GM21526 (cell line): ENCODE data around the gene GAA.

Experiments used
- ATAC-seq: cut with Tn5 transposase; IDR thresholded peaks from one replicate; pipeline ENCODE4 v1.9.1; 2021; ENCODE audit warnings: moderate library complexity; ENCODE audit not compliant: unreplicated experiment, low FRiP score

Gene GAA

GRCh38 chr17:80101011-80101945 lies at the start of gene GAA:
GAA (plus strand) TSS chr17:80101581; CDS start chr17:80104587, 3,006 bp downstream.
- ATAC-seq: peak; percentile 61

DNA sequence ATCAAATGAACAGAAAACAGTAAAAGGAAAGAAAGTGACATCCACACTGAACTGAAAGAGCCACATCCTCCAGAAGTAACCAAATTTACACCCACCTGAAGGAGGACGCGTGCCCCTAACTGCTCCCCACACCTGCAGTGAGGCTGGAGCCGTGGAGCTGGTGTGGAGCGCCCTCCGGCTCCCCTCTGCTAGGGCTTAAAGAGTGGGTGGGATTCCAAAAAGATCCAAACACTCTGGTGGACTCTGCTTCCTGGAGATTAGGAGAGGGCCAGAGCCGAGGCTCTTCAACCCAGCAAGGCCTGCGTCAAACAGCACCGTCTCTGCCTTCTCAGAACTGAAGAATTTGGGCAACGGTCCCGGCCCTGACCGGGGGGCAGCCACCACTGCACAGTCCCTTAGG lies 49.7 kb upstream of the GAA start:
- ATAC-seq: no peak

GRCh38 chr17:80053102-80053501 lies 48.3 kb upstream of the GAA start:
- ATAC-seq: no peak

GRCh38 chr17:80055597-80055996 lies 45.8 kb upstream of the GAA start:
- ATAC-seq: no peak

- ATAC-seq: no peak
Measured at GRCh38 chr17:80058311-80058955, 42.9 kb upstream of the GAA start.

DNA sequence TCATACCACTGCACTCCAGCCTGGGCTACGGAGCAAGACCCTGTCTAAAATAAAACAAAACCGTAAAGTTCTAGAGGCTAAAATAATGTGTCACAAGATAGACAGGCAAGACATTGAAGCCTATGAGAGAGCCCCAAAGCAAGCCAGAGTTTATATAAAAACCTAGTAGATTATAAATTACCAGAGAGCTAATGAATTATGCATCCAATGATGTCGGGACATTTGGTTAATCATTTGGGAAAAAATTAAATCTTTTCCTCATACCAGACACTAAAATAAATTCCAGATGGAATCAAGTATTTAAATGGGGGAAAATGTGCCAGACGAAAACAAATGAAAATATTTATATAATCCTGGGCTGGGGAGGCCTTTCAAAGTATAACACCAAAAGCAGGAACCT lies 40.7 kb upstream of the GAA start:
- ATAC-seq: no peak

- ATAC-seq: no peak
Measured at GRCh38 chr17:80061421-80061820, 40.0 kb upstream of the GAA start.

DNA sequence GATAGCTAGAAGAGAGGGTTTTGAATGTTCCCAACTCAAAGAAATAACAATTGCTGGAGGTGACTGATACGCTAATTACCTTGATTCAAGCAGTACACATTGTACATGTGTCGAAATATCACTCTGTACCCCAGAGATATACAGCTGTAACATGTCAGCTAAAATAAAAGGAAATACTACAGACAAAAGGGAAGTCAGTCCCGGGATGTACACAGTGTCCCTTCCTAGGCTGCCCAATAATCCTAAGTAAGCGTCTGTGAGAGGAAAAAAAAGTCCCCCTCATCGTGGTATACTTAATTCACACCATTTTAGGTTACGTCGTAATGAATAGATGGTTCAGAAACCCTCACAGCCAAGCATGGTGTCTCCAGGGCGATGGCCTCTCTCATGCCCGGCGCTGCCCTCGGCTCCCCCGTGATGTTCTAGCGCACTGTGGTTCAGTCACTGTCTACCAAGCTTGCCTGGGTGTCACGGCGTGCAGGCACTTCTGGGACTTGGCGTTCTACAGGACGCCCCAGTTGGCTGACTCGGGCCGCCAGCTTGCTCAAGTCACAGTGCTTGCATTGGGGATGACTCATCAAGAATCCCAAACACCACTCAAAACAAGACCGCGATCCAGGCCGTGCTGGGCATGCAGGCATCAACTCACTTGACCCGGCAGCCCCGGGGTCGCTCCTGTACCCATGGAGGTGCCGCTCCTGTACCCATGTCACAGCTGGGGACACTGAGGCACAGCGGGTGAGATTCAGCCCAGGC lies 37.4 kb upstream of the GAA start:
- no peak for ATAC-seq

- ATAC-seq: no peak
Measured at GRCh38 chr17:80064696-80065095, 36.7 kb upstream of the GAA start.

DNA sequence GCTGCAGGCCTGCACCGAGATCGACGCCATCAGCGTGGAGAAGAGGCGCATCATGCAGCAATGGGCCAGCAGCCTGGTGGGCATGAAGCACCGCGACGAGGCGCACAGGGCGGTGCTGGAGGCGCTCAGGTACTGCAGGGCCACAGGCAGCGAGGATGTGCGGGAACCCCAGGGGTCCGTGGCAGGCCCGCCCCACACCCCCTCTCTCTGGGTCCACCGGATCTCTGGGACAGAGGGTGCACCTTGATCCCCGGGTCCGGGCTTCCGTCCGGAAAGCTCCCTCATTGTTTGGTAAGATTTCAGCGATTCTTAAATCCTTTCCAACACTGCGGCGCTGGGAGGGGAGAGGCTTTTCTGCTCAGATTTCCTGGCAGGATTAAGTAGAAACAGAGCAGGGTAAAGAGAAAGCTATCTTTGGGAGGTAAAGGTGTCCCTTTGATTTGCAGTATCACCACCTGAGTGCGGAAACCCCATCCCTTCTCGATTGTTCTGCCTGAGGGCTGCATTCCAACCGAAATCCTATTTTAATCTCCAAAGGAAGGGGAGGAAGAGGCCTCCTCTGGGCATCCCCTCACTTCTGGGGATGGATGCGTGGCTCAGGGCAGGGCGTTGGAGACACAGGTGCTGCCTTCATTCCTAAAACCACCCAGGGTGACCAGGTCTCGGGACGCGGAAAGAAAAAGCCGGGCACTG lies 35.8 kb upstream of the GAA start:
- no peak for ATAC-seq

DNA sequence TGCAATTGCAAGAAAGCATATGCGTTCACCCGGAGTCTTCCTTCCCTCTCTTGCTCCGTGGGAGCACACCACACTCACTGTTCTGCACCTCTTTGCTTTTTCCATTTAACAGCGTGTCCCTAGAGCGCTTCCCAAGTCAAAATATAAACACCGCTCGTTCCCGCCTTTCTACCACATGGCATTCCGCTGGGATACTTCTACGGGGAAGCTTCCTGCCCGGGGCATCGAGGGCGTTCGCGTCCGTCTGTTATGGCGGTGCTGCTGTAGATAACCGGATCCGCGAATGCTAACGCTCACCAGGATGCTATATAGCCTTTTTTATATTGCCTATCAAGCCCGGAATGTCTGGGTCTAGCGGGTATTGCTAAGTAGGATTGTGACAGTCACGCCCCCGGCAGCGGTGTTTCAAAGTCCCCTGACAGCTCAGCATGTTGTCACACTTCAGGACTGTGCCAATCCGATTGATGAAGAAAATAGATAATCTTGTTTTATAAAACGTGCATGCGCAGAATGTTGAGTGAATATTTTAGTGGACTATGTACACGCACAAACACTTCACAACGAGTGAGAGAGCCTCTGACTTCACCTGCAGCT lies 33.9 kb upstream of the GAA start:
- no peak for ATAC-seq

GRCh38 chr17:80068301-80069222 lies 32.8 kb upstream of the GAA start:
- no peak for ATAC-seq

DNA sequence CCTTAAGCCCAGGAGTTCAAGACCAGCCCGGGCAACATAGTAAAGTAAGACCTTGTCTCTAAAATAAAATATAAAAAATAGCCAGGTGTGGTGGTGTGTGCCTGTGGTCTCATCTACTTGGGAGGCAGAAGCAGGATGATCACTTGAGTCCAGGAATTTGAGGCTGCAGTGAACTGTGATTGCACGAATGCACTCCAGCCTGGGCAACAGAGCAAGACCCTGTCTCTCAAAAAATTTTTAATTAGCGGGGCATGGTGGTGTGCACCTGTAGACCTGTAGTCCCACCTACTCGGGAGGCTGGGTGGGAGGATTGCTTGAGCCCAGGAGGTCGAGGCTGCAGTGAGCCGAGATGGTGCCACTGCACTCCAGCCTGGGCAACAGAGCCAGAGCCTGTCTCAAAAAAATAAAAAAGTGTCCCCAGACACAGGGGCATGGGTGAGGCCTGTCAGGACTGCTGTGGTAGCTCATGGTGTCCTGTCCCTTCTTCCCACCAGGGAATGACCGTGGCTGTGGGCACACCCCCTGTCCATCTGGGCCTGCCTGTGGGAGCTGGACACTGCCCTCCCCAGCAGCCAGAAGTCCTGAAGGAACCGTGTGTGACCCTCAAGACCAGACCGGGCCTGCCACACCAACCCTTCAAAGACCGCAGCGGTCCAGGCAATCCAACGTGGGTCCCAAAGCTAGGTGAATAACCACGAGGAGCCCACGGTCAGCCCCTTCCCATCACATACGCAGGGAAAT lies 30.8 kb upstream of the GAA start:
- no peak for ATAC-seq

GRCh38 chr17:80071116-80071841 lies 30.1 kb upstream of the GAA start:
- no peak for ATAC-seq

- no peak for ATAC-seq
Measured at GRCh38 chr17:80072410-80072809, 29.0 kb upstream of the GAA start.

GRCh38 chr17:80080081-80080480 lies 21.3 kb upstream of the GAA start:
- ATAC-seq: no peak

DNA sequence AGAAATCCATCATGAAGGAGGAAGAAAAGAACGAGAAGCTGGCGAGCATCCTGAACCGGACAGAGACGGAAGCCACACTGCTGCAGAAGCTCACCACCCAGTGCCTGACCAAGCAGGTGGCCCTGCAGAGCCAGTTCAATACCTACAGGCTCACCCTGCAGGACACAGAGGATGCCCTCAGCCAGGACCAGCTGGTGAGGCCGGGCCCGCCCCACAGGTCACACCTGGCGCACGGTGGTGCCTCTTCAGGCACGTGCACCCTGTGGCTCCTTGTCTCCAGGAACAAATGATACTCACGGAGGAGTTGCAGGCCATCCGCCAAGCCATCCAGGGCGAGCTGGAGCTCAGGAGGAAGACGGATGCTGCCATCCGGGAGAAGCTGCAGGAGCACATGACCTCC lies 19.8 kb upstream of the GAA start:
- ATAC-seq: no peak
